AG20443 (cell line): ENCODE measurements around the gene SUPT5H.
A peak's percentile ranks its signal among the peaks of the same experiment; 100 is the strongest.
"Not testable (repeated sequence)": the region's sequence is repeated elsewhere in the genome, so short reads cannot be mapped to it uniquely, and the experiment has no call there.

ENCODE experiments used
- DNase-seq: peaks from one replicate; pipeline ENCODE4 v3.0.0; 2012; ENCODE audit warnings: low spot score, mixed read lengths

Gene SUPT5H

DNA sequence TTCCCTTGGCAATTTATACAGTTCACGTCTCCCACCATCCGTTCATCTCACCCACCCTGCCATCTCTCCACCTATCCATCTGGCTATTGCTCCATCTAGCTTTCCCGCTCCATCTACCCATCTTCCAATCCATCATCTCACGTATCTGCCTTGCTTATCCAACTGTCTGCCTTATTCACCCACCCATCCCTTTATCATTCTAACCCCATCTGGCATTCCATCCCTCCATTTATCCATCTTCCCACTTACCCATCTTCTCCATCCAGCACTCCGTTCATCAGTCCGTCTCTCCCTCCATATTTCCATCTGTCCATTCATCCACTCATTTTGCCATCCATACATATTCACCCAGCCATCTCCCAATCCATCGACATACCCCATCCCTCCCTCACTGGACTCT is 19.6 kb upstream of the SUPT5H start:
- DNase-seq = no peak

DNA sequence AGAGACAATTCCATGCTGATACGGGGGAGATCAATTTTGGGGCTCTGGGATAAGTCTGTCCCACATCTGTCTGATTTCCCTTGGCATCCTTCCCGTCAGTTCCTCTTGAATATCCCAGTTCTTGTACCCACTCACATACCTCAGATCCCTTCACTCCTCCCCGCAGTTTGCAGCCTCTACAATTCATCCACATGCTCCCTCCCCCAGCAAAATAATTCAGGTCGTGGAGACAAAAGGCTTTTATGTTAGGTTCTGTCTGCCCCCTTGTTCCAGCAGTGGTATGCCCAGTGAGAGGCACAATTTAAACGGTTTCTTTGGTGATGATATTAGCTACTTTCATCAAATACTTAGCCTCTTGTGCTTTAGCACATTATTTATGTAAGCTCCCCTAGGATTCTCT is 19.2 kb upstream of the SUPT5H start:
- DNase-seq = no peak

DNA sequence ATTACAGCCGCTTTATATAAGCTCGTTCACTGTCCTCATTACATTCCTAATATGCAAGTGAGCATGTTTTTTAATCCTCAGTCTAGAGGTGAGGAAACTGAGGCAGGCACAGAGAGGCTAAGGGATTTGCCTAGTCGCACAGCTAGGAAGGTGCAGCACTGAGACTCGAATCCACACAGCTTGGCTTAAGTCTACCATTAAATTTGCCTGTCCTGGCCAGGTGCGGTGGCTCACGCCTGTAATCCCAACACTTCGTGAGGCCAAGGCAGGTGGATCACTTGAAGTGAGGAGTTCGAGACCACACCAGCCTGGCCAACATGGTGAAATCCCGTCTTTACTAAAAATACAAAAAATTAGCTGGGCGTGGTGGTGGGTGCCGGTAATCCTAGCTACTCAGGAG is 17.7 kb upstream of the SUPT5H start:
- no peak for DNase-seq

DNA sequence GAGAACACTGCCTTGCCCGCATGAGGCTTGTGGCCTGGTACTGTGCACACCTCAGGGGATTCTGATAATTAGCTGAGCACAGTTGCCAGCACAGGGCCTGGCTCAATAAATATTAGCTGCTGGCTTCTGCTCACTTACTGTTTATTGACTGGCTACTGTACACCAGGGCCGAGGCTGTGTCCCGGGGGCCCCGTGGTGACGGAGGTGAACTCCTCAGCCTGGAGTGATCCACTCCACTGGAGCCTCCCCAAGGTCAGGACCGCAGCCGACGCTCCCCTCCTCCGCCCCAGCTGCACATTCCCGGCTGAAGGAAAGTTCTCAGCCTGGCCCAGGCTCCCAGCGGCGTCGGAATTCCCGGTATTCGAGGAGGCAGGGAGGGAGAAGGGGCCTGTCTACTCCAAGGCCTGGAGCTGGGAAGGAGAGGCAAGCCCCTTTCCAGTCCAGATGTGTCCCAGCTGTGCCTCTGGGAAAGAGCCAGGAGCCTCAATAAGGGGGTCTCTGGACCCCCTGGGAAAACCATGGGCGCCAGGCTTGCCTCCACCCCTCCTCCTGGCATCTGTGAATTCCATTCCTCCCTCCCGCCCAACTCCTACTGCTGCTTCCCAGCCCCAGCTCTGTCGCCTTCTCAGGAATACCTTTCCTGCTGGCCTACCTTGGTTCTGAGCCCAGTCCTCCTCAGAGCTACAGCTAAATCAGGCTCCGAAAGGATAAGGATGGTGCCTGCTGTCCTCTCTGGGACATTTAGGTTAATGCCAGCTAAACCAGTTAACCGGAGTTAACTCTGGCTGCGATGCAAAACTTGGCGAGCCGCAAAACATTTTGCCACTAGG is 16.9 kb upstream of the SUPT5H start:
- peak; percentile 92 for DNase-seq

DNA sequence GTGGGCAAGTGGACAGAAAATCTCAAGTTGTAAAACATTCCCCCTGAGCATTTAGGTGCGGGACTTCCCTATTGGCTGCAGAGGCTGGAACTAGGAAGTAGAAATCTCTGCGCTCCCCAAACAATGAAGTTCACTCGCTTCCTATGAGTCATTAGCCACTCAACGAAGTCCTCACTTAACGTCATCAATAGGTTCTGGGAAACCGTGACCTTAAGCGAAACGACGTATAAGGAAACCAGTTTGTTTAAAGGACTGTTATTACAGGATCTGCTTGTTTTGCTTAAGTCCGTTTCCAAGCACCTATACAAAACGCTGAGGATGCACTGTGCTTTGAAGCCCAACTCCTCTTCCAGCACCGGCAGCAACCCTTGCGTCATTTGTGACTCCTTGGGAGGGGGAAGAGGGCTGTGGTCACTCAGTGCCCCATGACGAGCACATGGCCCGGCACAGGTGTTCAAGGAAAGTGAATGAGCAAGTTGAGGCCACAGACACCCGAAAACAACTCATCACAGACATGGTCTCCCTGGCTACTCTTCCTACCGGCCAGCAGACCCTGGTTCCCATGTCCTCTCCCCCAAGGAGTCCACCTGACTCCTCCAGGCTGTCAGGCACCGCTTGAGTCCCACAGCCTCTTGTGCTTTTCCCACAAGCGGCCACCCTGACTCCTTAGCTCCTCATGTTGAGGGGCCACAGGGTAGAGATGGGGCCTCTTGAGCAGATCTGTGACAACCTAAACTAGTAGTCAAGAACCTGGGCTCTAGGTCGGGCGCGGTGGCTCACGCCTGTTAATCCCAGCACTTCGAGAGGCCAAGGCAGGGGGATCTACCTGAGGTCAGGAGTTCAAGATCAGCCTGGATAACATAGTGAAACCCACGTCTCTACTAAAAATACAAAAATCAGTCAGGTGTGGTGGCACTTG is 14.4 kb upstream of the SUPT5H start:
- no peak for DNase-seq

DNA sequence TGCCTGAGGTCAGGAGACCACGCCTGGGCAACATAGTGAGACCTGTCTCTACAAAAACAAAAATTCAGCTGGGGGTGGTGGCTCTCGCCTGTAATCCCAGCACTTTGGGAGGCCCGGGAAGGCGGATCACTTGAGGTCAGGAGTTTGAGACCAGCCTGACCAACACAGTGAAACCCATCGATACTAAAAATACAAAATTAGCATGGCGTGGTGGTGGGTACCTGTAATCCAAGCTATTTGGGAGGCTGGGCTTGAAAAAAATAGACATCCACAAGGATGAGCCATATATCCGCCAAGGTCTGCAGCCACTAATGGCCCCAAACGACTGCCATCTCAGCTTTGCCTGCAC is 12.7 kb upstream of the SUPT5H start:
- no peak for DNase-seq

DNA sequence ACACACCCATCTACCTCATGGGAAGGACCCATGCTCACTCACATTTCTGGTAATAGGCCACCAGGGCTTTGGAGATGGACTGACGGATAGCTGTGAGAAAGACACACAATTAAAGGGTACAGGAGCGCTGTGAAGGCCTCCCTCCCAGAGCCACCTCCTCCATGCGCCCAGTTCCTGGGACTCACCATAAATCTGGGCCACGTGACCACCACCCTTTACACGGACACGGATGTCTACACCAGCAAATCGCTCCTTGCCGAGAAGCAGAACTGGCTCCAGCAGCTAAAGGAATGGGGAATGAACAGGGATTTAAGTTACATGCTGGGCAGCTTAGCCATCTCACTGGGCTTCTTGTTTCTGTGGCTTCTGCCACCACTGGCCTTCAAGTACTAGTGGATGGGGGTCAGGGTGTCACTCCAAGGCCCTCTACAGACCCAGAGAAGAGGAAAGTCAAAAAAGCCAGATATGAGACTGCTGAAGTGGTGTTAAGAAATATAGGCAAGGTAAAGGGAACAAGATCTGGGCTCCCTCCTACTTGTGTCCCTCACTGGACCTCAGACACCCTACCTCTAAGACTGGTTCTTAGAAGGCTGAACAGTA is 11.8 kb upstream of the SUPT5H start:
- no peak for DNase-seq

DNA sequence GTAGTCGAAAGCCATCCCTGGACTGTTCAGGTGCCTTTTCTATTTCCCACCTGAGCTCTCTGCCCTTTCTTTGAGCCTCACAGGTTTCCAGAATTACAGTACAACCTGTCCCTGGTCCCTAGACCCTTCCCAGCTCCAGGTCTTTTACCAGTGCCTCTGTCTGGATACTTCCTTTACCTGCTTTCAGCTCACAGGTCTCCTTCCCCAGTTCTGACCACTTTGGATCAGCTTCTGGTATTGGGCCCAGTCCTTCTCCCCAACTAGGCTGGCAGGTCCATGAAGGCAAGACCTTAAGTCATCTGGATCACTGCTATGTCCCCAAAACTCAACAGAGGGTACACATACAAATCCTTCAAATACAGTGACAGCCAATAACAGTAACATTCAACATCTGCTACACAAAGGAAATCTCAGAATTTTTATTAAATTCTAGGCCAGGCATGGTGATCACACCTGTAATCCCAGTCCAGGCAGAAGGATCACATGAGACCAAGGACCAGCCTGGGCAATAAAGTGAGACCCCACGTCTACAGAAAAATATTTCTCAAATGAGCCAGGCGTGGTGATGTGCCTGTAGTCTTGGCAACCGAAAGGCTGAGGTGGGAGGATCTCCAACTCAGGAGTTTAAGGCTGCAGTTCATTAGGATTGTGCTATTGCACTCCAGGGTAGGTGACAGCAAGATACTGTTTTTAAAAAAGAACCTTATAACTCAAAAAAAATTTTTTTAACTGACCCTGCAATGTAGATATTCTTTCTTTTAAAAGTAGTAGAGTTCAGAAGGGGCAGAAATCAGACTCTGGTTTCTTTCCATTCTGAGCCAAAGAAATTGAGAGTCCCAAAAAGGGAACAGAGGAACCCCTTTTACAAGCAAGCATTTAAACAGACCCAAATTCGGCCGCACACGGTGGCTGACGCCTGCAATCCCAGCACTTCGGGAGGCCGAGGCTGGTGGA is 11.0 kb upstream of the SUPT5H start:
- no peak for DNase-seq

DNA sequence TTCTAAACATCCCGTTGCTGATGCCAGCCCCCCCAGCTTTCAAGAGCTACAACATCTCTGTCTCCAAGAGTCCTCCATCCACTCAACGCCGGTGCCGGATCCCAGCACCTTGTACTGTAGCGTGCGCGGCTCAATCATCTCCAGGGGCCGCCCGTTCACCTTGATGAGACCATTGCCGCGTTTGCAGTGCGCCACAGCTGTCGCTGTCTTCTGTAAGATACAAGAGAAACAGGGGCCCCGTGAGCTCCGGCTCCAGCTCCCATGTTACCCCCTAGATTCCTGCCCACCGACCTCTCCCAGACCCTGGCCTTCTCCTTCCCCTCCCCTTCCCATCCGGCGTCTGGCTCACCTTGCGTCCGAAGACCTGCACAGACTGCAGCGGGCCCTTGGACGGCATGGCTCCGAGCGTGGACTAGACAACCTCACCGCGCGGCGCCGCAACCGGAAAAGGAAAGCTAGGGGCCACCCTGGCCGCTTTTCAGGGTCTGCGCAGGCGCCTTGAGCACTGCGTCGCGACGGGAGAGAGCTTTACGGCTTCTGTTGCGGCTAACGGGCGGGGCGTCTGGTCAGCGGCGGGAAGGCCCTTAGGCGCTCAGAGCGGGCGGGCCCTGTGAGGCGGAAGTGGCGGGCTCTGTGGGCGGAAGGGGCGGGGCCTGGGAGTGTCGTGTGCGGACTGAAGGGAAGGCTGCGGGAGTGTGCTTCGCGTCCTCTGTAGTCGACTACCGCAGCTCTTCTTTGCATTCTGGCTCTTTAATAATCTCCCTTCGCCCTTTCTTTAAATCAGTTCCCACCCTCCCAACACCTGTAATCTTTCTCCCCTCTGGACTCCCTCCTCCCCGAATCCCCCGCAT is 9.7 kb upstream of the SUPT5H start, which contains the start of gene RPS16:
Gene RPS16 (minus strand): TSS at position 451 of the 851 bp plus-strand sequence. CDS start 54 bp downstream, at position 397.
- DNase-seq = peak; percentile 98

DNA sequence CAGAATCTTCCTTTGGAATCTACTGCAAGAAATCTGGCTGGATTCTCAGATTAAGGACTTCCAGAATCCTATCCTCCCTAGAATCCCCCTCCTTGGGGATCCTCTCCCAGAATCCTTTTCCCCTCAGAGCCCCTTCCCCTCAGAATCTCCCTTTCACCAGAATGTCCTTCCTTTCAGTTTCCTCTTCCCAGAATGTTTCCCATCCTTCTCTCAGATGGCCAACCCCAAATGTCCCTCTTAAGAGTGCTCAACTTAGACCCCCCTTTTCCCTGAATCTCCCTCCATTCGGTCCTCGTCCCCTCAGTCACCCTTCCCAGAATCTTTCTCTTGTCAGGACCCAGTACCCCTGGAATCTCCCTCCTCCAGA is 9.0 kb upstream of the SUPT5H start:
- no peak for DNase-seq

DNA sequence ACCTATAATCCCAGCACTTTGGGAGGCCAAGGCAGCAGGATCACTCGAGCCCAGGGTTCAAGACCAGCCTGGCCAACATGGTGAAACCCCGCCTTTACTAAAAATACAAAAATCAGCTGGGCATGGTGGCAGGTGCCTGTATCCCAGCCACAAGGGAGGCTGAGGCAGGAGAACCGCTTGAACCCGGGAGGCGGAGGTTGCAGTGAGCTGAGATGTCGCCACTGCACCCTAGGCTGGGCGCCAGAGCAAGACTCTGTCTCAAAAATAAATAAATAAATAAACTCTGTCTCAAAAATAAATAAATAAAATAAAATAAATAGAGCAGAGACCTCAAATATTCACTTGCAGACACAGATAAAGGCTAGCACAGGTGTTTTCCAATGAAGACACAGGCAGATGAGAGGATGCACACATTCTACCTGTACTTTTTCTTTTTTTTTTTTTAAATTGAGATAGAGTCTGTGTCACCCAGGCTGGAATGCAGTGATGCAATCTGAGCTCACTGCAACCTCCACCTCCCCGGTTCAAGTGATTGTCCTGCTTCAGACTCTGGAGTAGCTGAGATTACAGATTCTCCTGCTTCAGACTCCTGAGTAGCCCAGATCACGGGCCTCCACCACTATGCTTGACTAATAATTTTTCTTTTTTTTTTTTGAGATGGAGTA is 7.0 kb upstream of the SUPT5H start:
- no peak for DNase-seq

DNA sequence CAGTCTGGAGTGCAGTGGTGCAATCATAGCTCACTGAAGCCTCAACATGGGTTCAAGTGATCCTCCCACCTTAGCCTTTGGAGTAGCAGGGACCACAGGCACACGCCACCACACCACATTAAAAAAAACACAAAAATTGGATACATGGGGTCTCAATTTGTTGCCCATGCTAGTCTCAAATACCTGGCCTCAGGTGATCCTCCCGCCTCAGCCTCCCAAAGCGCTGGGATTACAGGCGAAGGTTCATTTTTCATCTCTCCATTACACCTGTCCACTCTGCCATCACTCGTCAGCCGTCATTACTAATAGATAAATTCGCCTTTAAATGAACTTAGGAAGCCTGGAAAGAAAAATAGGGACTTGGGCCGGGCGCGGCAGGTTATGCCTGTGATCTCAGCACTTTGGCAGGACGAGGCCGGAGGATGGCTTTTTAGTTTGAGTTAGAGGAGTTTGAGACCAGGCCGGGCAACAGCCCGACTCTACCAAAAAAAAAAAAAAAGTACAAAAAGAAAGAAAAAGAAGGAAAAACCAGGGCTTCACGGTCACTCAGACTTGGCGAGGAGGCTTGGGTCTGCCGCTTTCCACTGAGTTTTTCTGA is 685 bp upstream of the SUPT5H start:
- no peak for DNase-seq

DNA sequence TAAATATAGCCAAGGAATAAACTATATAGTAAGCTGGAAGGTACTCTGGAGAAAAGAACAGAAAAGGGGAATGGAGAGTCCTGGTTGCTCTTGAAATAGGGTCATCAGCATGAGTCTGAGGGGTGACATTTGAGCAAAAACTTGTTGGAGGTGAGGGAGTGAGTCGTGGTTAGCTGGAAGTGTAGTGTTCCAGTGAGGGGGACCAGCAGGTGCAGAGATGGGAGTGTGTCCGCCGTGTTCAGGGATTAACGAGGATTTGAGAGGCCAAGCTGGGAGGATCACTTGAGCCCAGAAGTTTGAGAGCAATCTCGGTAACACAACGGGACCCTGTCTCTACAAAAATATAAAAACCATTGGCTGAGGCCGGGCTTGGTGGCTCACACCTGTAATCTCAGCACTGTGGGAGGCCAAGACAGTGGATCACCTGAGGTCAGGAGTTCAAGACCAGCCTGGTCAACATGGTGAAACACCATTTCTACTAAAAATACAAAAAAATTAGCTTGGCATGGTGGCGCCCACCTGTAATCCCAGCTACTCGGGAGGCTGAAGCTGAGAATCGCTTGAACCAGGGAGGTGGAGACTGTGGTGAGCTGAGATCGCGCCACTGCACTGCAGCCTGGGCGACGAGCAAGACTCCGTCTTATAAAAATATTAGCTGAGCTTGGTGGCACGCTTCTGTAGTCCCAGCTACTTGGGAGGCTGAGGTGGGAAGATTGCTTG is 1.1 kb downstream of the SUPT5H start:
- DNase-seq = no peak

DNA sequence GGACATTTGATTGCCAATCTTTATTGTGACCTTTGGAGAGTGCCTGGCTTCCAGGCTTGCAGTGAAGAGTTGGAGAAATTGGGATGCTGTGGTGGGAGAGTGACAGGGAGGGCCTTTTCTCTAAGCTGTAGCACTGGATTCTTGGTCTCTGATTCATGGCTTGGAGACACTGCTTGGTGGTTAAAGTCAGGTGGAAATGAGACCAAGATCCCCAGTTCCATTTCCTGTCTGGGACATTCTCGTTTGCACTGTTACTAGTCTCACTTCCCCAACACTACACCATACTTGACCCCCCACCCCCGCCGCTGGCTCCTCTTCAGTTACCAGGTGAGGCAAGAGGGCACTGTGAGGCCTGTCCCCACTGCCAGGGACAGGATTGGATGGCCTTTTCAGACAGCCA is 2.9 kb downstream of the SUPT5H start:
- peak; percentile 55 for DNase-seq

DNA sequence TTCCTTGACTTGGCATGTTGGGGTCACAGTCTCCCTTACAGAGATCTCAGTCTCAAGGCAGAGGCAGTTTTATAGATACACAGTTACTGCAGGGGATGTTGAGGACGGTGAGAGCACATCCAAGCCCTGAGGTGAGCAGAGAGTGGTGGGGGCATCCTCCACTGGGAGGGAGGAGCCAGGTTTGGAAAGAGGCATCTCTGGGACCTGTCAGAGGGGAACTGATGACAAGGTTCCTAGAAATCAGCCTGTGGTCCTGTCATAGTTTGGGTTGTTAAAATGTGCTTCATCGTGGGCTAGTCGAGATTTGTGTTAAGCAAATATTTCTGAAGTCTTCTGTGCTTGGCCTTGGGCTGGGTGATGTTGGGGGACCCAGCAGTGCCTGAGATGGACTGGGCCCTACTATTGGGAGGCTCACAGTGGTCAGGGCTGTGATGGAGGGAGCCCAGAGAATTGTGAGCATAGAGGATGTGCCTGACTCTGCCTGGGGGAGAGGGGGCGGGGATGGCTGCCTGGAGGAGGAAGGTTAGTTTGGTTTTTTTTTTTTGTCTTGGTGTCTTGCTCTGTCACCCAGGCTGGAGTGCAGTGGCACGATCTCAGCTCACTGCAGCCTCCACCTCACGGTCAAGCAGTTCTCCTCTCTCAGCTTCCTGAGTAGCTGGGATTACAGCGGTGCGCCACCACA is 3.9 kb downstream of the SUPT5H start:
- DNase-seq = no peak

DNA sequence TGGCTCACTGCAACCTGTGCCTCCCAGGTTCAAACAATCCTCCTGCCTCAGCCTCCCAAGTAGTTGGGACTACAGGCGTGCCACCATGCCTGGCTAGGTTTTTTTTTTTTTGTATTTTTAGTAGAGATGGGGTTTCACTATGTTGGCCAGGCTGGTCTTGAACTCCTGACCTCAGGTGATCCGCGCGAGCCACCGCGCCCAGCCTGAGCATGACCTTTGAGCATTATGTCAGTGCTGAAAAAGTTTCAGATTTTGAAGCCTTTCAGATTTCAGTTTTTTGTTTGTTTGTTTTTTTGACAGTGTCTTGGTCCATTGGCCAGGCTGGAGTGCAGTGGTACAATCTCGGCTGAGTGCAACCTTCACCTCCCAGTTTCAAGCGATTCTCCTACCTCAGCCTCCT is 5.9 kb downstream of the SUPT5H start:
- not testable (repeated sequence) for DNase-seq

DNA sequence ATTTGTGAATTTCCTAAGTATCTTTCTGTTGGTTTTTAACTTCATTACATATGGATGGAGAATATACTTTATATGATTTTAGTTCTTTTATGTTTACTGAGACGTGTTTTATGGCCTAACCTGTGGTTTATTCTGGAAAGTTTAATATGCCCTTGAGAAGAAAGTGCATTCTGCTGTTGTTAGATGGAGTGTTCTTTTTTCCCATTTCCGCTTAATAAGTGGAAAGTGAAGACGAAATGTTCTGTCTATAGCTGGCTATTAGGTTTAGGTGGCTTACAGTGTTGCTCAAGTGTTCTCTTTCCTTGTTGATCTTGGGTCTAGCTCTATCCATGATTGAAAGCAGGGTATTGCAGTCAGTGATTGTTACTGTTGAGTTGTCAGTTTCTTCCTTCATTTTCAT is 18.0 kb downstream of the SUPT5H start:
- DNase-seq = no peak

DNA sequence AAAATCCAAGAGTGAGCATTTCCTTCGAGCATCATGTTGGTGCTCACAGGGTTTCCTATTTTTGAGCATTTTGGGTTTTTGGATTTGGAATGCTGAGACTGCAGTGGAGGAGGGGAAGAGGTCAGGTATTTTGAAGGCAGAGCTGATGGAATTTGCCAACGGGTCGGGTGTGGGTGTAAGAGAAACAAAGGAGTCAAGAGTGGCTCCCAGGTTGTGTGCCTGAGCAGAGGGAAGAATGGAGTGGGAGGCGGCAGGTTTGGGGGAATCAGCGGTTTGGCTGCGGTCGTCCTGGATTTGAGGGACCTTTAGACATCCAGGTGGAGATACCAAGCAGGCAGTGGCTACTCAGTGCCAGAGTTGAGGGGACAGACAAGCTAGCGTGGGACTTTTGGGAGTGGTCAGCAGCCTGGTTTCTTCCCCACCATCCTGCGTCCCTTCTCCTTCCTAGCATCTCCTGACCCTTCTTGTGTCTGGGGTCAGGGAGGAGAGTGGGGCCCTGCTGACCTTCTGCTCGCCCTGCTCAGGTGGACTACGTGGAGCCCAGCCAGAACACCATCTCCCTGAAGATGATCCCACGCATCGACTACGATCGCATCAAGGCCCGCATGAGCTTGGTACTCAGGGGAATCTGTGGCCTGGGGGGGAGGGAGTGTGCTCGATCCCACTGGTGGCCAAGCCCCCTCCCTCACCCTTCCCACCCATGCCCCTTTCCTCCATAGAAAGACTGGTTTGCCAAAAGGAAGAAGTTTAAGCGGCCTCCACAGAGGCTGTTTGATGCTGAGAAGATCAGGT is 20.8 kb downstream of the SUPT5H start:
- DNase-seq = no peak
